Activated naive CD8-positive, alpha-beta T cell treated with anti-CD3 and anti-CD28 coated beads, Interleukin-2, amount 10 ng/mL, durations not matched to agents 7 days and 5 days (primary cell): ENCODE data around the gene CX3CL1. TPM values are rescaled to one million over a fixed set of nuclear protein-coding genes. Genes with fewer than 3 reads are reported as not detected.
A peak's percentile ranks its signal among the peaks of the same experiment; 100 is the strongest.

Experiments used
- ATAC-seq: fragments of 150-1000 bp; cut with Tn5 transposase; one replicate; pipeline ENCODE4 v1.10.0; 2021; ENCODE audit warnings: low read depth, moderate library complexity
- POLR2A ChIA-PET: fragments of 350-600 bp; sonication (Branson Sonifier 250); formaldehyde crosslinking; loops from one replicate; lab custom pipeline; 2021; ENCODE audit warnings: antibody characterized with exemption; lab: Charles Lee
- DNase-seq: peaks from one replicate; pipeline ENCODE4 v3.0.0; 2021
- H3K27ac Mint-ChIP-seq: one replicate; pipeline ENCODE4 v1.8.0; 2022; ENCODE audit warnings: mild to moderate bottlenecking, mixed read lengths
- H3K27me3 Mint-ChIP-seq: one replicate; pipeline ENCODE4 v1.8.0; 2022; ENCODE audit warnings: mild to moderate bottlenecking, moderate library complexity, mixed read lengths
- H3K36me3 Mint-ChIP-seq: one replicate; pipeline ENCODE4 v1.8.0; 2021; ENCODE audit warnings: mild to moderate bottlenecking, mixed read lengths
- H3K4me1 Mint-ChIP-seq: one replicate; pipeline ENCODE4 v1.8.0; 2021; ENCODE audit warnings: mixed read lengths
- H3K4me3 Mint-ChIP-seq: one replicate; pipeline ENCODE4 v1.8.0; 2022; ENCODE audit warnings: mild to moderate bottlenecking, moderate library complexity, mixed read lengths
- H3K9me3 Mint-ChIP-seq: one replicate; pipeline ENCODE4 v1.8.0; 2021; ENCODE audit warnings: mixed read lengths
- total RNA-seq, 2 experiments: library from RNA; stranded (reverse); gene quantifications; one replicate each; pipeline ENCODE4 v1.2.3, GENCODE V29; 2021

CX3CL1 gene
- total RNA-seq, 2 experiments from 2014 or later: not detected

DNA sequence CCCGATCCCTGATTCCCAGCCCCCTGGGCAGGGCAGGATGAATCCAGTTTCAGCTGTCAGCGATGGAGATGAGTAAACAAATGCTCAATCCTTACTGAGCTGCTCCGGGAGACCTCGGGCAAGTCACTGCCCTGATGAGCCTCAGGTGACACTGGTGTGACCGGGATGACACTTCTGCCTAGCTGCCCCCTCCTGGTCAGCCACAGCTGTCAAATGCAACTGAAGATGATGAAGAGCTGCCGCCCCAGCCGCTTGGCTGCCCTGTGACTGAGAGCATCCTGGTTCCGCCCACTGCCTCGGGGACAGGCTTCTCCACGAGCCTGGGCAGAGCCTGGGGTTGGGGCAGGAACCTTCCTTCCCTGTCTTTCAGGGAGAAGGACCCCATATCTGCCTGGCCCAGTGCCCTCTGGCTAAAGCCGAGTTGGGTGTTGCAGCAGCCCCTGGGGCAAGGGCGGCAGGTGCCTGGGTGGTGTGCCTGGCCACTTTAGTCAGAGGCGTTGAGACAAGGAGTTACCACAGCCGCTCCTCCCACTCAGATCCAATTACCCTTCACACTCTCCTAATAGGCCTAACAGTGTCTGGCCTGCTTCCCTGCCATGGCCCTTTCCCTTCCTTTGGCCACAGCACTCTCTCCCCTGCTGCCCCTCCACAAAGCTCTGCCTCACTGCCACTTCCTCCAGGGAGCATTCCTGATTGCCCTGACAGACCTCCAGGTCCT lies 37.7 kb downstream of the CX3CL1 start:
- ATAC-seq: no peak
- Mint-ChIP-seq H3K4me1 (peaks cover 4% of the 10 kb centered on the region), H3K9me3 (no peaks in the 10 kb centered on the region), H3K36me3 (no peaks in the 10 kb centered on the region), H3K27ac (no peak overlapping the region), H3K4me3 (no peak overlapping the region), H3K27me3 (no peaks in the 10 kb centered on the region)
- no peak for DNase-seq
- POLR2A ChIA-PET: no interaction called here

DNA sequence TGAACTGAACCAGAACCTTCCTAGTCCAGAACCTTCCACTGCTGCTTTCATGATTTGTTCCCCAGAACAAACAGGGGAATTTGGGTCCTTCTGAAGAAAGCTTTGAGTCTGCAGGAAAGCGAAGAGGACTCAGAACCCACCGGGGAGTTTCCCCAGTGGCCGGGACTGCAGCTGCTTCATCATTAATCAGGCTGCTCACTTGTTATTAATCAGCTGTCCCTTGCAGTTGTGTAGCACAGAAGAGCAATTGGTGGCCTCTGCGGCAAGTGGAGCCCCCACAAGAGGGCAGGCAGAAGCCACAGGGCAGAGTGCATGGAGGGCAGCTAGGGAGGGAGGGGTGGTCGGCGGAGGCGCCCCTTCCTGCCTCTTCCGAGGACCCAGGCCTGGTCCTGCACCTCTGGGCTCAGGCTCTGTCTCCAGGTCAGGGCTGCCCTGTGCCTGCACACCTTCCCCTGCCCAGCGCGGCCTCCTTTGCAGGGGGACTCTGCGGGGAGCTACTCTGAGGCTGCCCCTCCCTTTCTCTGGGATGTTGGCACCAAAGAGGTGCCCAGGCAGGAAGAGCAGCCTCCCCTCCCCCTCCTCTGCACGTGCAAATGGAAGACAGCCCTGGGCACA lies 39.2 kb downstream of the CX3CL1 start:
- Mint-ChIP-seq H3K9me3 (no peaks in the 10 kb centered on the region), H3K27ac (no peak overlapping the region), H3K27me3 (no peaks in the 10 kb centered on the region), H3K4me1 (peaks cover 4% of the 10 kb centered on the region), H3K4me3 (no peak overlapping the region), H3K36me3 (no peaks in the 10 kb centered on the region)
- POLR2A ChIA-PET: no interaction called here
- ATAC-seq: no peak
- no peak for DNase-seq

DNA sequence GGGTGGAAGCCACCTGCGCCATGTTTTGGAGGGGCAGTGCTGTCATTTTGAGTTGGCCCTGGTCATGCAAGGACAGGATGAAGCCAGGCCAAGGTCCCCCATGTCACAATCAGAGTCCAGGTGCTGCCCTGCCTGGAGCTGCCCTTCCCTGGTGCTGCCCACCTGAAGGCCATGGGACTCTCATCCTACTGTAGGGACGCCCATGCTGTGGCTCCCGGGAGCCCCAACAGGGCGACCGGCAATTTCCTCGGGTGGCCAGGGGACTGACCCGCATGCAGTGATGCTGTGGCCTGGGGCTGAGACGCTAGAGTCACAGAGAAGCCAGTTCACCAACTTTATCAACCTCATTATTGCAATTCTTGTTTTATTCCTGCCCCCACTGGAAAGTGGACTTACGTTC lies 40.3 kb downstream of the CX3CL1 start:
- POLR2A ChIA-PET: no interaction called here
- no peaks in the 10 kb centered on the region for H3K36me3 Mint-ChIP-seq

DNA sequence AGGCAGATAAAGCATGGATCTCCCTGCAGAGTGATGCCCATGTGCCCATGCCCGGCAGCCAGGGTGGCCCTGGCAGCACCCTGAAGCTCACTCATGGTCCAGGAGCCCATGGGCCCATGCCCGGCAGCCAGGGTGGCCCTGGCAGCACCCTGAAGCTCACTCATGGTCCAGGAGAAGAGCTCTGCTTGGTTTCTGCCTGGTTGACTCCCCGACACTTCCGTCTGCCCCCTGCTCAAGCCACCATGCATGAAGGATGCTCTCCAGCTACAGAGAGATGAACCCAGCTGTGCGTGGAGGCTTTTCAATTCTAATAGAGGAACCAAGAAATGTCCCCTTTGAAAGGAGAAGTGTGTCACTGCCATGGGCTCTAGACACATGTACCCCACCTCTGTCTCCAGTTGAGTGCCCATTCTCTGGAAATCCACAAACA lies 41.0 kb downstream of the CX3CL1 start:
- H3K9me3 Mint-ChIP-seq: no peaks in the 10 kb centered on the region
- DNase-seq: no peak

More for the DNA sequence above, 40.3 kb downstream of the CX3CL1 start:
- Mint-ChIP-seq H3K9me3 (no peaks in the 10 kb centered on the region), H3K4me1 (peaks cover 8% of the 10 kb centered on the region), H3K27ac (no peak overlapping the region), H3K27me3 (no peaks in the 10 kb centered on the region), H3K4me3 (no peak overlapping the region)
- DNase-seq: no peak
- ATAC-seq: no peak

DNA sequence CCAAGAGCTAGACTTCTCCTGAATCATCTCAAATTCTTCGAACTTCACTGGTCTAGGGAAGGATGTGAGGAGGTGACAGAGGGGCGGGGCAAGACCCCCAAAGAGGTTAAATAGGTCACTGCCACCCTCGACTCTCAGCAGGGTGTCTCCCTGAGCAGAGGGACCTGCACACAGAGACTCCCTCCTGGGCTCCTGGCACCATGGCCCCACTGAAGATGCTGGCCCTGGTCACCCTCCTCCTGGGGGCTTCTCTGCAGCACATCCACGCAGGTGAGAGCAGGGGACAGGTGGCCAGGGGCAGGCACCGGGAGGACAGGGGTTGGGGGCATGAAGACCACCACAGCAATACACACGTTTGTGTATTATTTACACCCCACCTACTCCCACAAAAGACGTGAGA lies 41.4 kb downstream of the CX3CL1 start:
- POLR2A ChIA-PET: no interaction called here
- no peak for ATAC-seq
- Mint-ChIP-seq H3K9me3 (no peaks in the 10 kb centered on the region), H3K27me3 (no peaks in the 10 kb centered on the region), H3K4me1 (peaks cover 13% of the 10 kb centered on the region), H3K27ac (no peak overlapping the region), H3K36me3 (no peaks in the 10 kb centered on the region), H3K4me3 (no peak overlapping the region)
- DNase-seq: no peak

More for the DNA sequence above, 41.0 kb downstream of the CX3CL1 start:
- peaks cover 11% of the 10 kb centered on the region for H3K4me1 Mint-ChIP-seq
- ATAC-seq: no peak
- no peaks in the 10 kb centered on the region for H3K27me3 Mint-ChIP-seq
- H3K36me3 Mint-ChIP-seq: no peaks in the 10 kb centered on the region
- POLR2A ChIA-PET: interaction anchor here (0.6 kb wide), 1 partner anchor 81 kb away, joined by 3 read pairs; no protein-coding TSS in a partner anchor
- H3K27ac Mint-ChIP-seq: no peak overlapping the region
- no peak overlapping the region for H3K4me3 Mint-ChIP-seq

DNA sequence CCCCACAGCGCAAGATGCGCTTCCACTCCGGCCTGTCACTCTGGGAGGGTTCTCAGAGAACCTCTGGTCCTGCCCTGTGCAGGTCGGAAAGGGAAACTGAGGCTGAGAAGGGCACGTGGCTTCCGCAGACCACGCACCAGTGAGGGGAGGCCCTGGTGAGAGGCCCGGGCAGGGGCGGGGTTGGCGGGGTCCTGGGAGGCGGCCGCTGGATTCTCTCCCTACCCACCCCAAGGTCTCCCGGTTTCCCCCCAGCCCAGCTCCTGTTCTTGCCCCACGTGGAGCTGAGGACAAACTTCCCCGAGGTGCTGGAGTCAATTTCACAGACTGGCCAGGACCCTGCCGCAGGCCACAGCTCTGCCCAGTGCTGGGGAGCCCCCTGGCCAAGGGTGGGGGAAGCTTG lies 43.8 kb downstream of the CX3CL1 start:
- H3K36me3 Mint-ChIP-seq: no peaks in the 10 kb centered on the region
- POLR2A ChIA-PET: interaction anchor here (0.6 to 4.0 kb wide), 9 partner anchors 11 to 201 kb away, joined by 3 to 25 read pairs (median 4); partner anchors contain the start of genes CIAPIN1, COQ9 and POLR2C
- H3K27ac Mint-ChIP-seq: no peak overlapping the region
- no peaks in the 10 kb centered on the region for H3K27me3 Mint-ChIP-seq
- no peaks in the 10 kb centered on the region for H3K9me3 Mint-ChIP-seq
- DNase-seq: no peak
- H3K4me3 Mint-ChIP-seq: no peak overlapping the region
- no peak for ATAC-seq
- H3K4me1 Mint-ChIP-seq: peaks cover 18% of the 10 kb centered on the region

DNA sequence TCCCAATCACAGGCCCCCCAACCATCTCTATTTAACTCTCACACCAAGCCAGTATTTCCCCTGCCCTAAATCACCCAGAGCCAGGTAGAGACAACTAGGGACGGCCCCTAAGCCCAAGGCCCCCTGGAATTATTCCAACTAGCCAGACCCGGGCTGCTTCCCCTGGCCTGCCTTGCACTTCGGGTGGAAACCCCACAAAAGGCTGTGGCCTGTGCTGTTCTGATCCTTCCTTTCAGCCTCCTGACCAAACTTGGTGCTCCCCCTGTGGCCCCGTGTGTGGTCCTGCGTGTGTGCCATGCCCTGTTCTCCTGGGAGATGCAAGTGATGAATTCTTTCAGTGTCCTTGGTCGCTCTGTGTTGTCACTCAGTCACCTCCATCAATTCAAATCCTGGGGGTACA lies 47.2 kb downstream of the CX3CL1 start:
- no peaks in the 10 kb centered on the region for H3K27me3 Mint-ChIP-seq
- peak overlapping the region; percentile 25 for H3K4me3 Mint-ChIP-seq
- peak overlapping the region; percentile 40 for H3K27ac Mint-ChIP-seq
- no peaks in the 10 kb centered on the region for H3K36me3 Mint-ChIP-seq
- H3K4me1 Mint-ChIP-seq: peaks cover 18% of the 10 kb centered on the region
- POLR2A ChIA-PET: interaction anchor here (1.7 to 4.0 kb wide), 3 partner anchors 27 to 119 kb away, joined by 6 to 25 read pairs (median 8); partner anchors contain the start of genes CIAPIN1 and COQ9
- no peak for DNase-seq
- ATAC-seq: no peak
- no peaks in the 10 kb centered on the region for H3K9me3 Mint-ChIP-seq

DNA sequence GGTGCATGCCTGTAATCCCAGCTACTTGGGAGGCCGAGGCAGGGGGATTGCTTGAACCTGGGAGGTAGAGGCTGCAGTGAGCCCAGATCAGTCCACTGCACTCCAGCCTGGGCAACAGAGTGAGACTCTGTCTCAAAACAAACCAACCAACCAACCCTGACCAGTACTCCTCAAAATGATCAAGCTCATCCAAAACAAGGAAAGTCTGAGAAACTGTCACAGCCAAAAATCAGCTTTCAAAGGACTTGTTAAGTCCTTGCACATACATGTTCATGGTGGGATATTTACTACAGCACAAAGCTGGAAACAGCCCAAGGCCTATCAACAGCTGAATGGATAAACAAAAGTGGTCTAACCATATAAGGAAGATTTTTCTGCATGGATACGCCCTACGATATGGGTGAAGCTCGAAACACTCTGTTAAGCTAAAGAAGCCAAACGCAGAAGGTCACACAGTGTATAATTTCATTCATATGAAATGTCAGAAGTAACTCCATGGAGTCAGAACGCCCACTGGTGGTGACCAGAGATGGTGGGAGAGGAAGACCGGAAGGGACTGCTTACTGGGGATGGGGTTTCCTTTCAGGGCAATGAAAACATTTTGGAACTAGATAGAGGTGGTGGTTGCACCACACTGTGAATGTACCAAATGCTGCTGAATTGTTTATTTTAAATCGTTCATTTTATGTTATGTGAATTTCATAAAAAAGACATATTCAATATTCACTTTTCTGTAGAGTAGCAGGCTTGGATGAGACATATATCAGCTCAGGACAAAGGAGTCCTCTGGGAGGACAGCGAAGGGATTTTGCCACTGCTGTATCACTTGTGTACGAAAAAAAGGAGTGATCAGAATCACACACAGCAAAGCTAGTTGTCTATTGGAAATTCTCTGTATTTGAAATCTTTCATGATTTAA lies 50.0 kb downstream of the CX3CL1 start:
- Mint-ChIP-seq H3K27me3 (no peaks in the 10 kb centered on the region), H3K4me1 (peaks cover 15% of the 10 kb centered on the region), H3K27ac (no peak overlapping the region), H3K36me3 (peaks cover under 1% of the 10 kb centered on the region), H3K9me3 (no peaks in the 10 kb centered on the region), H3K4me3 (no peak overlapping the region)
- POLR2A ChIA-PET: interaction anchor here (1.4 kb wide), 1 partner anchor 40 kb away, joined by 4 read pairs; the partner anchor contains the start of gene POLR2C
- DNase-seq: no peak
- ATAC-seq: no peak

DNA sequence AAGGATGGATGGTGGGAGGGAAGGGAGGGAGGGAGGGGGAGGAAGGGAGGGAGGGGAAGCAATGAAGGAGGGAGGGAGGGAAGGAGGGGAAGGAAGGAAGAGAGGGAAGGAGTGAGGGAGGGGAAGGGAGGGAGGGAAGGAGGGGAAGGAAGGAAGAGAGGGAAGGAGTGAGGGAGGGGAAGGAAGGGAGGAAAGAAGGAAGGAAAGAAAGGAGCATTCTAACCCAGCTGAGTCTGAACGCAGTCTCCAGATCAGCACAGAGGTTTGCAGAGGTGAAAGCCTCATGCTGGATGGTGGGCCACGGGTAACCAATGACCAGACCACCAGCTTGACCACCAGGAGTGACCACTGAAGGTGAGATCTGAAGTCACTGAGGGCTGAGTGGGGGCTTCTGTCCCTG lies 50.9 kb downstream of the CX3CL1 start:
- Mint-ChIP-seq H3K27ac (no peak overlapping the region), H3K4me3 (no peak overlapping the region), H3K36me3 (peaks cover 5% of the 10 kb centered on the region), H3K4me1 (peaks cover 11% of the 10 kb centered on the region), H3K9me3 (no peaks in the 10 kb centered on the region), H3K27me3 (no peaks in the 10 kb centered on the region)
- DNase-seq (no peak), ATAC-seq (no peak)
- POLR2A ChIA-PET: no interaction called here

DNA sequence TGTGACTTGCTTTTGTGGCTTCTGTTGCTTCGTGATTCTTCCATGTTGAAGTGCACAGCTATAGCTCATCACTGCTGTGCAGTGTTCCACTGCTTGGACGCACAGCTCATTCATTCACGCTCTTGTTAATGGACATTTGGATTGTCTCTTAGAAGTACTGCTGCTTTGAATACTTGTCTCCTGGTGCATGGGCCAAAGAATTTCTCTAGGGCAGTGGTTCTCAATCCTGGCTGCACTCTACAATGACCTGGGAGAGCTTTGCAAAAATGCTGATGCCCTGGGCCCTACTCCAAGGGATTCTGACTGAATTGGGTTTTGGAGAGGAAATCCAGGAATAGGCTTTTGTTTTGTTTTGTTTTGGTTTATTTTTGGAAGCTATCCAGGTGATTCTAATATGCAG lies 52.3 kb downstream of the CX3CL1 start:
- POLR2A ChIA-PET: no interaction called here
- no peak for ATAC-seq
- no peaks in the 10 kb centered on the region for H3K9me3 Mint-ChIP-seq

DNA sequence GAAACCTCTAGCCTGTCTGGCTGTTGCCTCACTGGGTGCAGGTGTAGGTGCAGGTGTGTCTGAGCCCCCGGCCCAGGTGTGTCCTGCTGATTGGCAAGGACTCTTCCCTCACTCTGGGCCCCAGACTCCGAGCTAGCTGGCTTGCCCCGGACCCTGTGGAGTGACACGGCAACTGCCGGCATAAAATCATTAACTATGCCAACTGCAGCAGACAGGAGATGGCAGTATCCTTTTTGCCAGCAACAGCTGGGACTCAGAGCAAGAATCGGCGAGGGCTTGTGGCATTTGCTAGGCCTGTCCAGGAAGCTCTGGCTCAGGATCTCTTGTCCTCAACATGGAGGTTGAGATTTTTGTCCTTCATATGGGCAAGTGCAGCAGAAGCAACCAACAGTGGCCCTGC lies 54.1 kb downstream of the CX3CL1 start:
- ATAC-seq (no peak), DNase-seq (no peak)
- H3K9me3 Mint-ChIP-seq: no peaks in the 10 kb centered on the region
- no peaks in the 10 kb centered on the region for H3K4me1 Mint-ChIP-seq
- H3K27me3 Mint-ChIP-seq: no peaks in the 10 kb centered on the region
- no peak overlapping the region for H3K27ac Mint-ChIP-seq
- POLR2A ChIA-PET: no interaction called here
- no peak overlapping the region for H3K4me3 Mint-ChIP-seq
- peaks cover 20% of the 10 kb centered on the region for H3K36me3 Mint-ChIP-seq

More for the DNA sequence above, 52.3 kb downstream of the CX3CL1 start:
- no peak overlapping the region for H3K27ac Mint-ChIP-seq
- H3K4me3 Mint-ChIP-seq: no peak overlapping the region
- no peak for DNase-seq
- H3K27me3 Mint-ChIP-seq: no peaks in the 10 kb centered on the region
- H3K4me1 Mint-ChIP-seq: peaks cover 1% of the 10 kb centered on the region
- H3K36me3 Mint-ChIP-seq: peaks cover 9% of the 10 kb centered on the region

DNA sequence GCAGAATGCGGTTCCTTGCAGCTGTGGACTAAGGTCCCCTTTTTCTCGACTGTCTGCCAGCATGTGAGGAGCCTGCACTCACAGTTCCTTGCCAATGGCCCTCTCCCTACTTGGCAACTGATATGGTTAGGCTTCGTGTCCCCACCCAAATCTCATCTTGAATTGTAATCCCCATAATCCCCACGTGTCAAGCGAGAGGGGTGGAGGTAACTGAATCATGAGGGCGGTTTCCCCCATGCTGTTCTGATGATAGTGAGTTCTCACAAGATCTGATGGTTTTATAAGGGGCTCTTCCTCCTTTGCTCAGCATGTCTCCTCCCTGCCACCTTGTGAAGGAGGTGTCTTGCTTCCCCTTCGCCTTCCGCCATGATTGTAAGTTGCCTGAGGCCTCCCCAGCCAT lies 55.0 kb downstream of the CX3CL1 start:
- Mint-ChIP-seq H3K4me1 (no peaks in the 10 kb centered on the region), H3K9me3 (no peaks in the 10 kb centered on the region), H3K36me3 (peaks cover 21% of the 10 kb centered on the region), H3K27me3 (no peaks in the 10 kb centered on the region), H3K4me3 (no peak overlapping the region), H3K27ac (no peak overlapping the region)
- ATAC-seq: no peak
- POLR2A ChIA-PET: no interaction called here
- DNase-seq: no peak

DNA sequence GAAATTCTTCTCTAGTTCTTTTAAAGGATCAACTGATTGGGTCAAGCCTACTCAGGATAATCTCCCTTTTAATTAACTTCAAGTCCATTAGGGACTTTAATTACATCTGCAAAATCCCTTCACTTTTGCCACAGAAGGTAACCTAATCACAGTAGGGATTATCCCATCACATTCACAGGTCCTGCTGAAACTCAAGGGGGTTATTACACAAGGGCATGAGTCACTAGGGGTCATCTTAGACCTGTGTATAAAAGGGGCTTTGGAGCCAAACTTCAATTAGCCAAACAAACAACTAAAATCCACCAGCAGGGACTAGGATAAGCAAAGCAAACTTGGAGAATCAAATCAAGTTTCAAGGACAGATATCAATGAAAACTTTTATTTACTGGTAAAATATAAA lies 55.5 kb downstream of the CX3CL1 start:
- DNase-seq: no peak
- POLR2A ChIA-PET: no interaction called here
- Mint-ChIP-seq H3K27ac (no peak overlapping the region), H3K4me3 (no peak overlapping the region), H3K9me3 (no peaks in the 10 kb centered on the region), H3K36me3 (peaks cover 21% of the 10 kb centered on the region), H3K27me3 (no peaks in the 10 kb centered on the region), H3K4me1 (no peaks in the 10 kb centered on the region)
- ATAC-seq: no peak
